GM18951 (cell line): ENCODE results near the gene PPL.
"Not testable (repeated sequence)": the region's sequence is repeated elsewhere in the genome, so short reads cannot be mapped to it uniquely, and the experiment has no call there.

ENCODE experiments used
- POLR2A ChIP-seq: IDR thresholded peaks from 4 replicates; pipeline ENCODE4 v1.6.1; 2011; ENCODE audit warnings: mild to moderate bottlenecking; ENCODE audit not compliant: insufficient read length, insufficient read depth; ENCODE audit errors: extremely low read depth
- in situ Hi-C: fragments of 300-500 bp; cut with MboI; formaldehyde crosslinking; loops from one replicate; pipeline ENCODE4 v1.12.0; 2022; ENCODE audit warnings: low sequenced_read_pairs, mixed read lengths, inconsistent platforms; ENCODE audit not compliant: unreplicated experiment

Gene PPL

DNA sequence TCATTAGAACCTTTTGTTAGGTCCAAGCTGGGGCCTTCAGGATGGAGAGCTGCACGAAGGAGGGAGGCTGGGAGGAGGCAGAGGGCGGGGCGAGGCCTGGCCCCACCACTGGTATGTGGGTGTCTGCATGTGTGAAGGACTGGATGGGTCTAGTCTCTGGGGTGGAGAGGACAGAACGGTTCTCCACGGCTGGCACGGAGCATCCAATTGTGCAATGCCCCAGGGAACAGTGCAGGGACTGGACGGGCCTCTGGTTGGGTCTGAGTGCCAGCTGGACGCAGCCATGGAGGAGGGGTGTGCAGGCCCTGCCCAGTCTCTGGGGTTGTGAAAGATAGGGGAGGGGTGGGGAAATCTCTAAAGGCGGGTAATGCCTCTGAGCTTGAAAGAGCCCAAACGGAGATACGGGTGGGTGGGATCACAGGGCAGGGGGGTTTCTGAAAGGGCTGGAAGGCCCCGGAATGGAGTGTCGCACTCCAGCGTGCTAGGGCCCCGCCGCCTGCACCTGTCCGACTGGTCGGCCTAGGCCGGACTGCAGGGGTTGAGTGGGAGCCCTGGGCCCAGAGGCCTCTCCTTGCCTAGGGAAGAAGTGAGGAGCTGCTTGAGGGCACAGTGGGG lies 1.6 kb downstream of the PPL start:
- in situ Hi-C loops = no loop called here
- no peak for TF ChIP-seq POLR2A

DNA sequence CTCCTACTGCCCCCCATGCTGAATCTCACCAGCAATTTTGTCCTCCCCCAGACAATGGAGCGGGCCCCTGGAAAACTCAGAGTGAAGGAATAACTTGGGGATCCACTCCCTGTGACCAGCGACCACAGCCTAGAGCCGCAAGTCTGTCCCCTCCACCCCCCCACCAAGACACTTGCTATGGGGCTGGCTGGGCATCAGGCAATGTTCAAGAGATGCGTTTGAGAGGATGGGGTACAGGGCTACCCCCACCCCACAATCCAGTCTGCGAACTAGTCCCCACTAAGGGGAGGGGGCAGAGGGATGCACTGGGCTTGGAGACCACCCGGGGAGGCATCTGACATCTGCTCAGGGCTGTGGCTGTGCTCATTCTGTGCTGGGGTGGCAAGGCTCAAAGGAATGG lies 2.4 kb downstream of the PPL start:
- in situ Hi-C loops = no loop called here
- no peak for TF ChIP-seq POLR2A

DNA sequence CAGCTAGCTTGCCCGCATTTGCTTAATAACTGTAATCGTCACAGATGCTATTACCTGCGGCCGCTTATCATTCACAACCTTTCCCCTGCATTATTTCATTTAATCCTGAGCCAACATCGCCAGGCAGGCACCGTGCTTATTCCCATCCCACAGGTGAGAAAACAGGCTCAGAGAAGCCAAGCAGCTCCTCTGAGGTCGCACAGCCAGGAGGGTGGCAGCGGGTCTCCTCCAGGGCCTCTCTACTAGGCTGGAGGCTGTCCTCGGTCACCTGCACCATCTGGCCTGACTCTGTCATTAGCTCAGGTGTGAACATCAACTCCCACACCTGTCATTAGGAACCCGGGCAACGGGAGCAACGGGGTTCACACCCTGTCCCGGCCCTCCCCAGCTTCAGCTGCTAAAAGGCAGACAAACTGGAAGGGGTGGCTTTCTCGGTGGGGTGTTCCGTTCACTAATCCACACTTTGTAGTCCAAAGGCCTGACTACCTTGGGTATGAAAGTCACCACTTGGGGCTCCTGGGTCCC lies 3.0 kb downstream of the PPL start:
- TF ChIP-seq POLR2A = no peak
- in situ Hi-C loops = no loop called here

DNA sequence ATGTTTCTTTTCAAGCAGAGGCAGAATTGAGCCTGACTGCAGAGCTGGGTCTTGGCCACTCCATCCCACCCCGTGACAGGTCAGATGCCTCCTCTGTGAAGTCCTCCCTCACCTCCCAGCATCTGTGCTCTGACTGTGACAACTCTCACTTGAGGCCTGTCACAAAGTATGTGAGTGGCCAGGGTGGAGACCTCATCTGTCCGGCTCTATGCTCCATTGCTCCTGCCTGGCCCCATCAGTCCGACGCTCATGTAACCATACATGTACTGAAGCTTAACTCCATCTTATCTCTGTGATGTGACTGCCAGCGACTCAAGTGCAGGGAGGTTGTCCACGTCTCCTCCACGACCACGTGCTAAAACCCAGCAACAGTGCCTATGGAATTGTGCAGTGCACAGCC lies 3.5 kb downstream of the PPL start:
- TF ChIP-seq POLR2A = no peak
- in situ Hi-C loops = no loop called here

DNA sequence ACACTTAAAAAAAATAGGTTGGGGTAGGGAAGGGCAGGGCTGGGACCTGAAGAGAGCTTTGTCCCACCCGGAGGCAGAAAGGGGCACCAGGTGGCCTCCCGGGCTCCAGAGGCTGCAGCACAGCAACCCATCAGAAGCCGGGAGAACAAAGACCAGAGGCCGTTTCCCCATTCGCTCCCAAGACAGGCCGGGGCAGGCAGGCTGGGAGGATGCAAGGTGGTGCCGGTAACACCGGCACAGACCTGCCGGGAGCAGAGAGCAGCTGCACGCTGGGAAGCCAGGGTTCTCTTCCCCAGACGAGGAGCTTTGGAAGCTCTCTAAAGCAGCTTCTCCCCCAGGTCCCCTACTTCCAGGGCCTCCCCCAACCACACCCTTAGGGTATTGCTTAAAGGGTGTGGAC lies 5.6 kb downstream of the PPL start:
- in situ Hi-C loops = no loop called here
- no peak for TF ChIP-seq POLR2A

DNA sequence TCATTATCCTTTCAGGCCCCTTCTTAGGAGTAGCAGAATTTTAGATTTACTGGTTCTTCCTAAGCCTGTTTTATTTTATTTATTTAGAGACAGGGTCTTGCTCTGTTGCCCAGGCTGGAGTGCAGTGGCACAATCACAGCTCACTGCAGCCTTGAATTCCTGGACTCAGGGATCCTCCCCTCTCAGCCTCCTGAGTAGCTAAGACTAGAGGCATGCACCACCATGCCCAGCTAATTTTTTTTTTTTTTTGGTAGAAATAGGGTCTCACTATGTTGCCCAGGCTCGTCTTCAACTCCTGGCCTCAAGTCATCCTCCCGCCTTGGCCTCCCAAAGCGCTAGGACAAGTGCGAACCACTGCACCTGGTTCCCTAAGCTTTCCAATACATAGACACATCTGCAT lies 7.3 kb downstream of the PPL start:
- in situ Hi-C loops = not testable (repeated sequence)

DNA sequence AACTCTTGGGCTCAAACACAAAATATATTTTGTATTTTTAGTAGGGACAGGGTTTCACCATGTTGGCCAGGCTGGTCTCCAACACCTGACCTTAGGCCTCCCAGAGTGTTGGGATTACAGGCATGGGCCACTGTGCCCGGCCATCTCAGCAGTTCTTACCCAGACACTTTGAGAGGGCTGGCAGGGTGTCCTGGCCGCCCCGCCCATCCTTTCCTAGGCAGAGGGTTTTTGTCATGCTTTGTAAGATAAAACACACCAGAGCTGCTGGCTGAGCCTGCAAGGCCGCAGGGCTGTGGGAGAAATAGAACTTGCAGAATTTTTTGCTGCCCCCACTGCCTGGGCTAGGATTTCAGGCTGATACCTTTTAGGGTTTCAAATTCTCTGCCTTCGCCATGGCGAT lies 8.7 kb downstream of the PPL start:
- in situ Hi-C loops = no loop called here
- no peak for TF ChIP-seq POLR2A

DNA sequence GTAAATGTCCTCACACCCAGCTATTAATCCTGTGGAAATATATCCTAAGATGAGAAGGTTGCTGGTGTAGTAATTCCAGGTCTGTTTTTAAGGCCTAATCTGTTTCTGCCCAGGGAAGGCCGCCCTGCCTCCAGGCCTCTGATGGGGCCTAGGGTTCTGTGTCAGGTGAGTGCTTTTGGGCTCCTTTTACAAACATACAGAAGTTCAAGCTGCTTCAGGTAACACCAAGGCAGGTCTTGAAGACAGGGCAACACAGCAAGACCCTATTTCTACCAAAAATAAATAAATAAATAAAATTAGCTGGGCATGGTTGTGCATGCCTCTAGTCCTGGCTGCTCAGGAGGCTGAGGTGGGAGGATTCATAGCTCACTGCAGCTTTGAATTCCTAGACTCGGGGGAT lies 9.3 kb downstream of the PPL start:
- TF ChIP-seq POLR2A = no peak
- in situ Hi-C loops = no loop called here

DNA sequence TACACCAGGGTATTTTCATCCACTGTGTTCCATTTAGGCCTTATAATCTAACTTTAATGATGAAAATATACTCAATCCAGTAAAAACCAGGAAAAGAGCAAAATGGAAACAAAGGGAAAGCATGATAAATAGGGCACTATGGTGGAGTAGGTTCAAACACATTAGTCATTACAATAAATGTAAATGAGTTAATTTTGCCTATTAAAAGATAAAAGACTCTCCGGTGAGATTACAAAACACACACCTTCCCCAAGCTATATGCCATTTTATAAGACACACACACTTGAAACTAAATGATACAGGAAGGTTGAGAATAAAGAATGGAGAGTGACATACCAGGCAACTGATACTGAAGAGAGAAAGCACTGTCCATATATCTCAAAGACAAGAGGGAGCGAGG lies 10.0 kb downstream of the PPL start:
- in situ Hi-C loops = no loop called here
- TF ChIP-seq POLR2A = no peak

DNA sequence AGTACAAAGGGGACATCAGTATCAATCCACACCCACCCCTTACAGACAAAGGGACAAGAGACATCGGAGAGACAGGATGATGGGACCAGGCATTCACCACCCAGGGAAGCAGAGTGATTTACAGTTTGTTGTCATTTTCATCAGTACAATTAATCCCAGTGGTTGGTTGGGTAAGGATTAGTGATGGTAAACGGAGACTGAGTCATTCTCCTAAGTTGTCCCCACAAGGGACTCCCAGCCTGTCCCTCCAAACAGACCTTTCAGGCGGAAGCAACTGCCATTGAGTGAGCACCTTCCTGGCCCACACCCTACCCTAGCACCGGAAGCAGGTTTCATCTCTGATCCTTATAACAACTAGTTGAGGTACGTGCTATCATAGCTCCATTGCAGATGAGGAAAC lies 11.2 kb downstream of the PPL start:
- in situ Hi-C loops = no loop called here
- no peak for TF ChIP-seq POLR2A

DNA sequence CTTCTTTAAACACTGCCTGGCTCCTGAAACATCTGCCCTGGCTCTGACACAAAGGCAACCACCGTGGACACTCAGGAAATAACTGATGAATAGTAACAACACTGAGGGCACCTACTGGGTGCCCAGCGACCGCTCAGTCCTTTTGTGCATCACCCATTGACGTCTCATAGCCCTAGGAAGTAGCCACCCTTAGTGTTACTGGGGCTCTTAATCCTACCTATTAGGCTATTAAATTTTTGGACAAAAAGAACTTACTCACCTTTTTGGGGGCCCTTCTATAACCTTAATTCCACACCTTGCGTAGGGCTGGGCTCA lies 11.7 kb downstream of the PPL start:
- in situ Hi-C loops = no loop called here
- TF ChIP-seq POLR2A = no peak

DNA sequence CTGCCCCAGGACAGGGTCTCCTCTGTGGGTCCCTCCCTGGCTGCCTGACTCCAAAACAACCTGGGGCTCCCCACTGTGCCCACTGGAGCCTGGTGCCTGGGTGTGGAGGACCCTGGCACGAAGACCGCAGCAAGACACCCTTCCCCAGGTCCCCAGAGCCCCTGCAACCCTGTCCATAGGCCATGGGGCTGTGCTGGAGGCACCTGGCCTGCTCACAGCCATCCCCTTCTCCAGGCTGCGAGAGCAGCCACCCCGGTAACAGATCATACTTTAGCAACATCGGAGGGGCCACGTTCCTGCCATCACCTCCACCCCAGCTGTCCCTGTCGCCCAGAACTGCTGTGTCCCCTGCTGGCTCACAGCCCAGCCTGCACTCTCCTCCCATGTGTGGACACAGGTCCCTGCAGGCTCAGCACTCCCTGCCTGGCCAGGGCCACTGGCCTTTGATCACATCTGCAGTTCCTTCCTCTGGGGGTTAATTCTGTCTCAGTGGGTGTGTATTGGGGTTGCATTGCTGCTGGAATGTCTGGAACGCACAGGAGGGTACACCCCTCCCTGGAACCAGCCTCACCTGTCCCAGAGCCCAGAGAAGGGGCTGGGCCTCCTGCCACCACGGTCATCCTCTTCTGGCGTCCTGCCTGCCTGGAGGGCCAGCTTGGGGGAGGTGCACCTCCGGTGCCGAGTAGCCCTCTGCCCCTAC lies 12.2 kb downstream of the PPL start:
- in situ Hi-C loops = no loop called here
- no peak for TF ChIP-seq POLR2A

DNA sequence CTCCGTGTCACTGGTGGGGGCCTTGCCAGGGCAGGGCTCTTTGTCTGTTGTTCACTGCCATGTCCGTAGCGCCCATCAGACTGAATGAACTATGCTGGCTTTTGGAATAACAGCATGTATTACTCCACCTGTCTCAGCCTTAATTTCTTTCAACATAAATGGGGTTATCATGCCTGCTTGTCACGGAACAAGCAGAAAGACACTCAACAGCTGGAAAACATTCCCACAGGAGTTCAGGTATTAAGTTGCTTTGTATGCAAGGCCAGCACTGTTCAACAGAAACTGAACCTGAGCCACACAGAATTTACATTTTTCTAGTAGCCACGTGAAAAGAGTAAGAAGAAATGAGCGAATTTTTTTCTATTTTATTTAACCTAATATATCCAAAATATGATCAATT lies 13.1 kb downstream of the PPL start:
- in situ Hi-C loops = no loop called here
- no peak for TF ChIP-seq POLR2A

DNA sequence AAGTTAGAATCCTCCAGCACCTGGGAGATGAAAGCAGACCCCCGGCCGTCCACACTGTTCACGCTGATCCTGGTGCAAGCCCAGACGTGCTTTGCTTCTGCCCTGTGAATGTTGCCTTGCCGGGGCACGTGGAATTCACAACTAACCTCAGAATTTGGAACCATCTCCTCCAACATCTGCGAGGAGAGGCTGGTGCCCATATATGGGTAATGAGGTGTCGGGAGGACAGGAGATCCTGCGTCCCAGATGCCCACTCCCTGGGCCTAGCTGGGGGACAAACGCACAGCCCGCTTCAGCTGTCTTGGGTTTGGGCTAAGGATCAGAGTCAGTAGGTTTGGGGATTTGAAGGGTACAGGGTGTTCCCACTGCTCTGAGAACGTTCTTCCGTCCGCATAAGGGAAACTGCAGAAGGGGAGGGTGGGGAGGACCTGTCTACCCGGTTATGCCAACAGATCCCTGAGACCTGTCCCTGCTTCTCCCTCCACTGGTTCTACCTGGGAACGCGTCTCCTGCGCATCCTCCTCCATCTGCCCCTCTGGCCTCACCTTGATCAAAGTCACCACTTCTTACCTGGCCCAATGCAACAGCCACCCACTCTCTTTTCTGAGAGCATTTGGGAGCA lies 14.1 kb downstream of the PPL start:
- in situ Hi-C loops = no loop called here
- TF ChIP-seq POLR2A = no peak

DNA sequence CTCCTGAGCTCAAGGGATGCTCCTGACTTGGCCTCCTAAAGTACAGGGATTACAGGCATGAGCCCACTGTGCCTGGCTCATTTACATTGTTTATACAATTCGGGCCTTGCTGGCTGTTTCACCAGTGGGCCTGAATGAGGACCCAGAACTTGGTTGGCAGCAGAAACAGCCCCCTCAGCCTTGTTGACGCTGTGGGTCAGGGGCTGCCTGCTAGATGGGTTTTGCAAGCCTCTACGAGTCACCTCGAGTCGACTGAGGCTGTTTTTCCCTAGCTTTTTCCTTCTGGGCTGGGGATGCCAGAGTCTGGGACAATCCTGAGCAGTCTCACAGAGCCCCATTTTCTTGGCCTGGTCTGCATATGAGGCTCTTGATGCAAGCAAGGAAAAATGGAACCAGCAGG lies 16.1 kb downstream of the PPL start:
- TF ChIP-seq POLR2A = no peak
- in situ Hi-C loops = no loop called here

DNA sequence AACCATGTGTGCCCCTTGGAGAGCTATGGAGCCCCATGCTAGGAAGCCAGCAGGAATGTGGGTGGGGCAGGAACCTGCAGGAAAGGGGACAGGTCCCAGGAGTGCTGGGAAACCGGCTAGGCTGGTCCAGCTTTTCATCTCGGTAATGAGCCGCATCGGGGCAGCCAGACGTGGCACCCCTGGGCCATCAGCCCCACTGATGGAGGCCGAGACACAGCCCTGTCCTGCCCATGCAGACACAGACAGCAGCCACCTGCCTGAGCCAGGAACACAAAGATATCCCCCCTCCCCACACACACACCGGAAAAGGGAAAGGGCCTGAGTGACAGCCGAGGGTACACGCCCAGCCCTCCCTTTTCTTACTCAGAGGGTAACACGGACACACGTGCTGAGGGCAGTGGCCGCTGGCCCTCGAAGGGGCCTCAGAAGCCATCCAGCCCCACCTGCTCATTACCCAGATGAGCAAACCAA lies 18.1 kb downstream of the PPL start:
- no peak for TF ChIP-seq POLR2A
- in situ Hi-C loops = no loop called here
